ENCODE data around the gene LSS. TPM values are rescaled to one million over a fixed set of nuclear protein-coding genes. Genes with fewer than 3 reads are reported as not detected.

Gene LSS
- total and polyA plus RNA-seq, 2 experiments from 2014 or later: 55.0 to 237 TPM

GRCh38 chr21:46168238-46168637 is 60.3 kb downstream of the LSS start:
- no peak overlapping the region for H3K27ac ChIP-seq (ENCODE audit: low read depth)
- TF ChIP-seq EZH2phosphoT487 (IDR thresholded peaks at IDR 0.05; ENCODE audit: unreplicated experiment) (no peak), REST (IDR thresholded peaks at IDR 0.05; ENCODE audit: unreplicated experiment) (no peak), EZH2 (IDR thresholded peaks at IDR 0.05; ENCODE audit: low read depth, unreplicated experiment) (no peak), NANOG (IDR thresholded peaks at IDR 0.05; ENCODE audit: borderline replicate concordance) (no peak), JUNB (IDR thresholded peaks at IDR 0.05; ENCODE audit: unreplicated experiment) (no peak), CREB1 (CRISPR knock-in tag; IDR thresholded peaks at IDR 0.05; ENCODE audit: low read depth) (no peak), ZNF331 (CRISPR knock-in tag; IDR thresholded peaks at IDR 0.05; ENCODE audit: low read depth) (no peak), ETS1 (IDR thresholded peaks at IDR 0.05) (no peak), POLR2AphosphoS5 (IDR thresholded peaks at IDR 0.05; ENCODE audit: low read depth) (no peak), STAT1 (IDR thresholded peaks at IDR 0.05; ENCODE audit: unreplicated experiment) (no peak), ZNF114 (CRISPR knock-in tag; IDR thresholded peaks at IDR 0.05) (no peak)
- TF ChIP-seq, protein P1, sequence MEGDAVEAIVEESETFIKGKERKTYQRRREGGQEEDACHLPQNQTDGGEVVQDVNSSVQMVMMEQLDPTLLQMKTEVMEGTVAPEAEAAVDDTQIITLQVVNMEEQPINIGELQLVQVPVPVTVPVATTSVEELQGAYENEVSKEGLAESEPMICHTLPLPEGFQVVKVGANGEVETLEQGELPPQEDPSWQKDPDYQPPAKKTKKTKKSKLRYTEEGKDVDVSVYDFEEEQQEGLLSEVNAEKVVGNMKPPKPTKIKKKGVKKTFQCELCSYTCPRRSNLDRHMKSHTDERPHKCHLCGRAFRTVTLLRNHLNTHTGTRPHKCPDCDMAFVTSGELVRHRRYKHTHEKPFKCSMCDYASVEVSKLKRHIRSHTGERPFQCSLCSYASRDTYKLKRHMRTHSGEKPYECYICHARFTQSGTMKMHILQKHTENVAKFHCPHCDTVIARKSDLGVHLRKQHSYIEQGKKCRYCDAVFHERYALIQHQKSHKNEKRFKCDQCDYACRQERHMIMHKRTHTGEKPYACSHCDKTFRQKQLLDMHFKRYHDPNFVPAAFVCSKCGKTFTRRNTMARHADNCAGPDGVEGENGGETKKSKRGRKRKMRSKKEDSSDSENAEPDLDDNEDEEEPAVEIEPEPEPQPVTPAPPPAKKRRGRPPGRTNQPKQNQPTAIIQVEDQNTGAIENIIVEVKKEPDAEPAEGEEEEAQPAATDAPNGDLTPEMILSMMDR (conservative IDR thresholded peaks at IDR 0.05; ENCODE audit: low read depth in 2 of 2): no peak
- TF ChIP-seq, protein P2, sequence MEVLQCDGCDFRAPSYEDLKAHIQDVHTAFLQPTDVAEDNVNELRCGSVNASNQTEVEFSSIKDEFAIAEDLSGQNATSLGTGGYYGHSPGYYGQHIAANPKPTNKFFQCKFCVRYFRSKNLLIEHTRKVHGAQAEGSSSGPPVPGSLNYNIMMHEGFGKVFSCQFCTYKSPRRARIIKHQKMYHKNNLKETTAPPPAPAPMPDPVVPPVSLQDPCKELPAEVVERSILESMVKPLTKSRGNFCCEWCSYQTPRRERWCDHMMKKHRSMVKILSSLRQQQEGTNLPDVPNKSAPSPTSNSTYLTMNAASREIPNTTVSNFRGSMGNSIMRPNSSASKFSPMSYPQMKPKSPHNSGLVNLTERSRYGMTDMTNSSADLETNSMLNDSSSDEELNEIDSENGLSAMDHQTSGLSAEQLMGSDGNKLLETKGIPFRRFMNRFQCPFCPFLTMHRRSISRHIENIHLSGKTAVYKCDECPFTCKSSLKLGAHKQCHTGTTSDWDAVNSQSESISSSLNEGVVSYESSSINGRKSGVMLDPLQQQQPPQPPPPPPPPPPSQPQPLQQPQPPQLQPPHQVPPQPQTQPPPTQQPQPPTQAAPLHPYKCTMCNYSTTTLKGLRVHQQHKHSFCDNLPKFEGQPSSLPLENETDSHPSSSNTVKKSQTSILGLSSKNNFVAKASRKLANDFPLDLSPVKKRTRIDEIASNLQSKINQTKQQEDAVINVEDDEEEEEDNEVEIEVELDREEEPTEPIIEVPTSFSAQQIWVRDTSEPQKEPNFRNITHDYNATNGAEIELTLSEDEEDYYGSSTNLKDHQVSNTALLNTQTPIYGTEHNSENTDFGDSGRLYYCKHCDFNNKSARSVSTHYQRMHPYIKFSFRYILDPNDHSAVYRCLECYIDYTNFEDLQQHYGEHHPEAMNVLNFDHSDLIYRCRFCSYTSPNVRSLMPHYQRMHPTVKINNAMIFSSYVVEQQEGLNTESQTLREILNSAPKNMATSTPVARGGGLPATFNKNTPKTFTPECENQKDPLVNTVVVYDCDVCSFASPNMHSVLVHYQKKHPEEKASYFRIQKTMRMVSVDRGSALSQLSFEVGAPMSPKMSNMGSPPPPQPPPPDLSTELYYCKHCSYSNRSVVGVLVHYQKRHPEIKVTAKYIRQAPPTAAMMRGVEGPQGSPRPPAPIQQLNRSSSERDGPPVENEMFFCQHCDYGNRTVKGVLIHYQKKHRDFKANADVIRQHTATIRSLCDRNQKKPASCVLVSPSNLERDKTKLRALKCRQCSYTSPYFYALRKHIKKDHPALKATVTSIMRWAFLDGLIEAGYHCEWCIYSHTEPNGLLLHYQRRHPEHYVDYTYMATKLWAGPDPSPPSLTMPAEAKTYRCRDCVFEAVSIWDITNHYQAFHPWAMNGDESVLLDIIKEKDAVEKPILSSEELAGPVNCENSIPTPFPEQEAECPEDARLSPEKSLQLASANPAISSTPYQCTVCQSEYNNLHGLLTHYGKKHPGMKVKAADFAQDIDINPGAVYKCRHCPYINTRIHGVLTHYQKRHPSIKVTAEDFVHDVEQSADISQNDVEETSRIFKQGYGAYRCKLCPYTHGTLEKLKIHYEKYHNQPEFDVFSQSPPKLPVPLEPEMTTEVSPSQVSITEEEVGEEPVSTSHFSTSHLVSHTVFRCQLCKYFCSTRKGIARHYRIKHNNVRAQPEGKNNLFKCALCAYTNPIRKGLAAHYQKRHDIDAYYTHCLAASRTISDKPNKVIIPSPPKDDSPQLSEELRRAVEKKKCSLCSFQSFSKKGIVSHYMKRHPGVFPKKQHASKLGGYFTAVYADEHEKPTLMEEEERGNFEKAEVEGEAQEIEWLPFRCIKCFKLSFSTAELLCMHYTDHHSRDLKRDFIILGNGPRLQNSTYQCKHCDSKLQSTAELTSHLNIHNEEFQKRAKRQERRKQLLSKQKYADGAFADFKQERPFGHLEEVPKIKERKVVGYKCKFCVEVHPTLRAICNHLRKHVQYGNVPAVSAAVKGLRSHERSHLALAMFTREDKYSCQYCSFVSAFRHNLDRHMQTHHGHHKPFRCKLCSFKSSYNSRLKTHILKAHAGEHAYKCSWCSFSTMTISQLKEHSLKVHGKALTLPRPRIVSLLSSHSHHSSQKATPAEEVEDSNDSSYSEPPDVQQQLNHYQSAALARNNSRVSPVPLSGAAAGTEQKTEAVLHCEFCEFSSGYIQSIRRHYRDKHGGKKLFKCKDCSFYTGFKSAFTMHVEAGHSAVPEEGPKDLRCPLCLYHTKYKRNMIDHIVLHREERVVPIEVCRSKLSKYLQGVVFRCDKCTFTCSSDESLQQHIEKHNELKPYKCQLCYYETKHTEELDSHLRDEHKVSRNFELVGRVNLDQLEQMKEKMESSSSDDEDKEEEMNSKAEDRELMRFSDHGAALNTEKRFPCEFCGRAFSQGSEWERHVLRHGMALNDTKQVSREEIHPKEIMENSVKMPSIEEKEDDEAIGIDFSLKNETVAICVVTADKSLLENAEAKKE (CRISPR knock-in tag; IDR thresholded peaks at IDR 0.05): no peak
- H2AFZ ChIP-seq: no peak overlapping the region
- no peaks in the 10 kb centered on the region for H3K4me1 ChIP-seq (ENCODE audit: insufficient read depth)
- DNase-seq (ENCODE audit: low spot score): no peak
- ATAC-seq: no peak
- no peak overlapping the region for H3K4me3 ChIP-seq
- H3F3A ChIP-seq (replicated peaks; ENCODE audit: low read depth): no peaks in the 10 kb centered on the region
- H3K79me2 ChIP-seq (replicated peaks; ENCODE audit: insufficient read depth): peaks cover 23% of the 10 kb centered on the region
- H3K4me1 Mint-ChIP-seq: peaks cover 6% of the 10 kb centered on the region
- no peaks in the 10 kb centered on the region for H3K9me2 ChIP-seq (ENCODE audit: insufficient read depth)
- no peak overlapping the region for H3K4me2 ChIP-seq
- no peak overlapping the region; the same call in 1 of the 2 replicates for H3K27ac Mint-ChIP-seq
- H3K9me3 Mint-ChIP-seq: peaks cover 3% of the 10 kb centered on the region; the same call in 1 of the 3 replicates
- no peaks in the 10 kb centered on the region for H3K27me3 ChIP-seq (ENCODE audit: insufficient read depth)
- no peaks in the 10 kb centered on the region; the same call in 1 of the 2 replicates for H3K36me3 ChIP-seq (ENCODE audit: insufficient read depth)
- peaks cover 7% of the 10 kb centered on the region for H3K27me3 Mint-ChIP-seq (ENCODE audit: insufficient read depth, low read depth, poor library complexity)
- peaks cover 21% of the 10 kb centered on the region for H3K36me3 Mint-ChIP-seq (ENCODE audit: low read depth)
- no peak overlapping the region for H3K4me3 Mint-ChIP-seq
- peaks cover 10% of the 10 kb centered on the region for H4K20me1 ChIP-seq (replicated peaks; ENCODE audit: insufficient read depth)
